HG03135 (cell line): ENCODE measurements around the gene PDCD6IP.
"Not testable (repeated sequence)": the region's sequence is repeated elsewhere in the genome, so short reads cannot be mapped to it uniquely, and the experiment has no call there.

Source experiments
- ATAC-seq: cut with Tn5 transposase; IDR thresholded peaks from one replicate; pipeline ENCODE4 v1.9.1; 2021; ENCODE audit warnings: mild to moderate bottlenecking, moderate library complexity; ENCODE audit not compliant: unreplicated experiment

PDCD6IP gene

DNA sequence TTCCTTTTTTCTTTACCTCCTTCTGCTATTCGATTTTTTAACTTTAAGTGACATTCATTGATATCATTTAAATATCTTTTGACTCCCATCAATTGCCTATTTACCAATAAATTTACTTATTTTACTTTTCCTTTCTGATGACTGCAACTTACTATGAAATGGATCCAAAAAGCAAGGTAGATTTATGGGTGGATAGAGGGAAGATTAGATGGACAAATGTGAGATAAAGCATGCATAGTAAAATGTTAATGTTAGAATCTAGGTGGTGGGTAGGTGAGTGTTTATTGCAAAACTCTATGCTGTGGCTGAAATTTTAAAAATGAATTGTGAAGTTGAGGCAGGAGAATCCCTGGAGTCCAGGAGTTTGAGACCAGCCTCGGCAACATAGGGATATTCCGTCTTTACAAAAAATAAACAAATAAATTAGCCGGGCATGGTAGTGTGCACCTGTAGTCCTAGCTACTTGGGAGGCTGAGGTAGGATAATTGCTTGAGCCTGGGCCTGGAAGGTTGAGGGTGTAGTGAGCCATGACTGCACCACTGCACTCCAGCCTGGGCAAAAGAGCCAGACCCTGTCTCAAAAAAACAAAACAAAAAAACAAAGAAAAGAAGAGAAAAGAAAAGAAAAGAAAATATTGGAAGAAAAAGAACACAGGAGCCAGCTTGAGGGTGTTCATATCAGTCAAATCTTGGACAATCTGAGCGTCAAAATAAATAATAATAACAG lies 6.1 kb upstream of the PDCD6IP start:
- ATAC-seq = no peak

DNA sequence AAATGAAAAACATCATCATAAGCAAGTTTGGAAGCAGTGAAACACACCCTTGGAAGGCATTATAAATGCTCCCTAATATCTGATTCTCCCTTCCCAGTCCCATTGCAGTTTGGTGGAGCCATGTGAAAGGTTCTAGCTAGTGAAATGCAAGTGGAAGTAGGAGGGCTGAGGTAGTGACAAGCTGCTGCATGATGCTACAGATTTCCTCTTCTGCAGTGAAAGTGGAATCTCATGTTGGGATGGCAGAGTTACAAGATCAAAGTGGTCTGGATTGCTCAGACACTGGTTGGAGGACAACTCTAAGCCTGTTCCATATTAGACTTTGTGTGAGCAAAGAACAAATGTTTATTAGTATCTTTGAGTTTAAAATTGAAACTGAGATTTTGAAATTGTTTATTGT lies 3.3 kb upstream of the PDCD6IP start:
- ATAC-seq = no peak

DNA sequence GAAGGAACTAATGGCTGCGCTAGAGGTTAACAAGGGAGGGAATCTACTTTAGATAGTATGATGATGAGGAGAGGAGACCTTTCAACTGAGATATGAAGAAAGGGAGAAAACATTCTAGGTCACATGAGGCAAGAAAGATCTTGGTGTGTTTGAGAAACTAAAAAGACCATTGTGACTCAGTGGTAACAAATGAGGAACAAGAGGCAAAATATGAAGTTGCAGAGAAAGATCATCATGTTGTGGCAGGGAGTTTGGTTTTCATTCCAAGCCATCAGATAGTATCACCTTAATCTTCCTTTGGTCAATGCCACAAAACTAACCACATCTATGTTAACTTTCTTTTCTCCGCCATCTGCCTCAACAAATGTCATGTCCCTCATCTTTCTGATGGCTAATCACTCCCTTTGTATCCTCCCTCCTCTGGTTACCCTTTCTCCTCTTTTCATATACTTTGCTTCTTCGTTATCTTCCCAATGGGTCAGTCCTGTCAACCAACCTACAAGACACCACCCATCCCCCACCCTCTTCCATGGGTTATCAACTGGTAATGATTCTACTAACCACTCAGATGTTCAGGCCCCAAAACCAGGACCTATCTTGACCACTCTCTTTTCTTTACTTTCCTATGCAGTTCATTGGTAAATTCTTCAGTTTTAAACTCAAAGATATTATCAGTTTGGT lies 2.4 kb upstream of the PDCD6IP start:
- no peak for ATAC-seq

DNA sequence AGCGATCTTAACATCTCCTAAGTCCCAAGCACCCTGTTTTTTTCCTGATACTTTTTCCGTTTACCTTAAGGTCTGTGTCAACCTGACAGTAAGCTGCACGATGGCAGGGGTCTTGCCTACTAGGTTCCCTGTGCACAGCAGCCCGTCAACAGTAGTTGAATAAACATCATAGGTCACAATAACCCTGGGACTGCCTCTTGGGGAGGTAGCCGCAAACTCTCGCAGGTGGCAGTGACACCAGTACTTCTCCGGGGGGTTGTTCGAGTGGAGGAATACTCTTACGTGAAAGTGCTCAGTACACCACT lies 365 bp upstream of the PDCD6IP start:
- ATAC-seq = peak; percentile 50

DNA sequence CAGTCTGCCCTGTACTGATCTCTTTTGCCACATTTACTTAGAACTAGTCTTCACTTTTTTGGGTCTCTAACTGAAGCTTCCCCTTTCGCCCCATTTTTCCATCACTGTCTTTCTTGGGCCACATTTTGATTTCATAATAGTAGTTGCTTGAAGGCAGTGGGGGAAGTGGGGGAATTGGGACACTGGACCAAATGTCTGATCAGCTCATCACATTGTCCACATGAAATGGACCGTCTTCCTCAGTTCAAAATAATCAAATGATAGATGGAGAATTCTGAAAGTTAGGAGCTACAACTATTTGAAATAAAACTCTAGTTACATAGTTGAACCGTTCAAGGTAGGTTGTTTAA lies 747 bp downstream of the PDCD6IP start:
- no peak for ATAC-seq

DNA sequence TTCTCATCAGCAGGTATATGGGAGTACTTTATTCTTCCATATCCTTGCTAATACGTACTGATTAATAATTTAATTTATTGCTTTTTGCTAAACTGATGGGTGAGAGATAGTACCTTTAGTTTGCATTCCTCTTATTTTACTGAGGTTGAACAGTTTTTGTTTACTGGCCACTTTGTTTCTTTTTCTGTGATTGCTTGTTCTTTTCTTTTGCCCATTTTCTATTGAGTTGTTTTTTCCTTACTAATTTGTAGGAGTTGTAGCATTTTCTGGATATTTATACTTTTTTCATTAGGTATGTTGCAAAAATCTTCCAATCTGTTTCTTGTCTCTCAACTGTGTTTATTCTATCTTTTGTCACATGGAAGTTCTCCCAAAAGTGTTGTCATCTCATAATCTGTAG lies 4.8 kb downstream of the PDCD6IP start:
- ATAC-seq = no peak

DNA sequence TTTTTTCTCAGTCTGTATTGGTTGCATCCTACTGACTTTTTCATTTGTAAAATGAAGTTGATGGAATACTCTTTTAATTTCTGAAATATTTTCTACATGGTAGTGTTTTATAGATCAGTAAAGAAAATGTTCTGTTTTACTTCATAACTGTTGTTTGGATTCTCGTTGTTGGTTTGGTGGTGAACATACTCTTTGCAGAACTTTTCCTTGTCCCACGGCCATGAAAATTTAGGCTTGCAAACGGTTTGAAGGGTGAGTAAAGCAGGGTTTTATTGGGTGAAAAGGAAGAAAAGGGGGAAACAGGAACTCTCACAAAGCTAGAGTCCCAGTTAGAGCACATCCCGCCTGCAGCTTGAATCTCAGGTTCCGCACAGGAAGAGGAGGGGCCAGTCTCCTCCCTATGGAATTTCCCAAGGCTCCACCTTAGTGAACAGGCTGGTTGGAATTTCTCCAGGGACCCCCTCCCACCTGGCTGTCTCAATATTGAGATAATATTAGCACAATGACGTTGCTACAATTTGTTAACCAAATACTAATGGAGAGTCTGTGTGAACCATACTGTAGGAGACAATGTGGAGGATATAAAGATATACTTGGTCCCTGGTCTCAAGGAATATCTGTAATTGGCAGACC lies 5.6 kb downstream of the PDCD6IP start:
- no peak for ATAC-seq

DNA sequence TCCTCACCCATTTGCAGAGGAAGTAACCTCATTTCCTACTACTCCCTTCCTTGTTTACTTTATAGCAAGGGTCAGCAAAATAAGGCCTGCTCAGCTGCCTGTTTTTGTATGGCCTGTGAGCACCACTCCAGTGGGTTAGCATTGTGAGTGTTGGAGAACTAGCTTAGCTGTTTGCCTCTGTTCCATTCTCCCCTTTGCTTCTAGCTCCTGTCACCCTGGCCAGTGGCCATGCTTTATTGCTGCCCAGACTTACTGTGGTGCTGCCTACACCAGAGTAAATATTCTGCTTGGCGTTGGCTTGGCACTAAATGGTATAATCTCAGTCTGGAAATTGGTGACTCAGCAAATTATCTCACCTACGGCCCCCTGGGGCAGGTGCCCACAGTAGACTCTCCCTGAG lies 8.8 kb downstream of the PDCD6IP start:
- no peak for ATAC-seq

DNA sequence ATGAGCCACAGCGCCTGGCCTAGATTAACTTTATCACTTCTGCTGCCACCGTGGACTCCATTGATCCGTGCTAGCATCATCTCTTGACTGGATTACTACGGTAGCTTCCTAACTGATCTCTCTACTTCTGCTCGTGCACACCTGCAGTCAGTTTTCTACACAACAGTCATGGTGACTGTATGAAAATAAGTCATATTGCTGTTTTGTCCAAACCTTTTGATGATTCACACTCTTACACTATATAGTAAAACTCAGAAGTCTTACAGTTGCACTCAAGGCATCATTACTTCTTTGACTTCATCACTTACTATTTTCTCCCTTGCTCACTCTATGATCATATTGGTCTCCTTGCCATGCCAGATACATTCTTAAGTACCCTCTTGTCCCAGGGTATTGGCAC lies 10.1 kb downstream of the PDCD6IP start:
- ATAC-seq = no peak

DNA sequence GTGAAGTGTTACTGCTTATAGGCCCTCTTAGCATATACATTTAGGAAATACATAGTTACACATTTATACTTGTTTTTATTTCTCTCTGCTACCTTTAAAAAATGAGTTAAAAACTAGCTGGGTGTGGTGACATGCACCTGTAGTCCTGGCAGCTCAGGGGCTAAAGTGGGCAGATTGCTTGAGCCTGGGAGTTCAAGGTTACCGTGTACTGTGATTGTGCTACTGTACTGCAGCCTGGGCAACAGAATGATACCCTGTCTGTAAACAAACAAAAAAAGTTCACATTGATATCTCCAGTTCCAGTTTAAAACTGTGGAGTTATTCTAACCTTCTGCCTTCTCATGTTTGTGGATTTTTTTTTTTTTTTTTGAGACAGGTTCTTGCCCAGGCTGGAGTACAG lies 12.1 kb downstream of the PDCD6IP start:
- ATAC-seq = no peak

DNA sequence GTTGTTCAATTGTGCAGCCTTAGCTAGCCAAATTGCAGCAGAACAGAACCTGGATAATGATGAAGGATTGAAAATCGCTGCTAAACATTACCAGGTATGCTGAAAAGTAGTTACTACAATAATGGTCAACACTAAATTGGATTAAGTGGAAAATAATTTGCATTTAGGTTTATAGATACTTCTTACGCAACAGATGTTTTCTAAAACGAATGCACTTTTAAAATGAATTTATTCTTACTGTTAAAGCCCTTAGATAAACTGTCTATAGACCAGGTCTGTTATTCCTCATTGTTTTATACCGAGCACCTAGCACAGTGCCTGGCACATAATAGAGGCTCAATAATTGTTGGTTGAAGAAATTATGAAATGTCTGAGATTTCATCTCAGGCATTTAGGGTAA lies 23.6 kb downstream of the PDCD6IP start:
- no peak for ATAC-seq

DNA sequence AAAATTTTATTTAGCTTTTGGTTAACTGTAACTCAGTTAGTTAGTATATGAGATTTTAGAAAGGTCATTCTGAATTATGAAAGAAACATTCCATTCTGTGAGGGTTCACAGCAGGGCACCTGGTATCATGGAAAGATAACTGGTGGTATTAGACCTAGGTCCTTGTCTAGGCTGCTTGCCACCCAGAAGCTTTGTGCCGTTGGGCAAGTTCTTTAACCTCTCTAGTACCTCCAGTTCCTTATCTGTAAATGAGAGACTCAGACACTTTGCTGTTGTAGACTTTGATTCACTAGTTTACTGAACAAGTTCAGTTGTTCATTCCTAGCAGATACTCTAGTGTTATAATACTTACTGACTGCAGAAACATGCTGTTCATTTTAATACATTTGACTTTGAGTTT lies 25.4 kb downstream of the PDCD6IP start:
- no peak for ATAC-seq

DNA sequence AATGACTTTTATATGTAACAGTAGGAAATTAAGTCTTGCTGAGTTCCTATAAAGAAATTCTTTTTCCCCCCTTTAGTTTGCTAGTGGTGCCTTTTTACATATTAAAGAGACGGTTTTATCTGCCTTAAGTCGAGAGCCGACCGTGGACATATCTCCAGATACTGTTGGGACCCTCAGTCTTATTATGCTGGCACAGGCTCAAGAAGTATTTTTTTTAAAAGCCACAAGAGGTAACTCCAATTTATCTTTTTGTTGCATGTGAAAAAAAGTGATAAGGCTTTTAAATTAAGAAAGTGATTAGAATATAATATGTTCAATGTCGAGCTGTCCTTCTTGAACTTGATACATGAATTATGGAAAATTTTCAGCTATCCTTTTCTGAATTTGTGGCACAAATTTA lies 26.7 kb downstream of the PDCD6IP start:
- ATAC-seq = no peak

DNA sequence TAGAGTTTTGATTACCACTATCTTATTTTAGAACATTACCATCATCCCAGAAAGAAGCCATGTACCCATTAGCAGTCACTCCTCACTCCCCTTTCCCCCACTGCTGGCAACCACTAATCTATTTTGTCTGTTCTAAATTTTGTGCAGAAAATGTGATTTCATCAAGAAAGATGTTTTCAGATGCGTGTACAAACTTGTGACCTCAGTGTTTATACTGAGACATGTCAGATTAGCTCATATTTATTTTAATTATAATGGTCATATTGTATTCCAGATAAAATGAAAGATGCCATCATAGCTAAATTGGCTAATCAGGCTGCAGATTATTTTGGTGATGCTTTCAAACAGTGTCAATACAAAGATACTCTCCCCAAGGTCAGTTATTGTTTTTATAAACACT lies 27.8 kb downstream of the PDCD6IP start:
- no peak for ATAC-seq

DNA sequence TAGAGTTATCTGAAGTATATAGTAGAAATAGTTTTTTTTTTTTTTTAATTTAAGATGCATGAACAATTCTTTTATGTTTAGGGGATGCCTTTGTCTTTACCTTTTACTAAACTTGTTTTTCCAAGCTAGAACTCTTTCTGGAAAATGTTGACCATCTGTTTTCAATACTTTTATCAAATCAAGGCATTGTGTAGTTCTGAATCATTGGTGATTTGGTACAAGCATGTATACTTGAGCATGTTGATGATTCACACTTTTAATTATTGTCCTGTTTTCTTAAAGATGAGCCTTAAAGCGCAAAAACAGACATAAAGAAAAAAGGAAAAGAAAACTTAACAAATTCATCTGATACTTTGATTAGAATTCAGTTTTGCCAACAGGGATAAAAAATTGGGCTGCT lies 28.3 kb downstream of the PDCD6IP start:
- ATAC-seq = no peak

DNA sequence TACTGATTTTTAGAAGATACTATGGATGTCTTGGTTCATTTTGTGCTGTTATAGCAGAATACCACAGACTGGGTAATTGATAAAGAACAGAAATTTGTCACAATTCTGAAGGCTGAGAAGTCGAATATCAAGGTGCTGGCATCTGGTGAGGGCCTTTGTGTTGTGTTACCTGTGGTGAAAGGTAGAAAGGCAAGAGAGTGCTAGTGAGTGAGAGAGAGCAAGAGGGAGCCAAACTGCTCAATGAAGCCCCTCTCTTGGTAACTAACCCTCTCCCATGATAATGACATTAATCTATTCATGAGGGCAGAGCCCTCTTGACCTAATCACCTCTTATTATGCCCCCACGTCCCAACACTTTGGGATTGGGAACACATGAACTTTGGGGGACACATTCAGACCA lies 31.3 kb downstream of the PDCD6IP start:
- no peak for ATAC-seq

DNA sequence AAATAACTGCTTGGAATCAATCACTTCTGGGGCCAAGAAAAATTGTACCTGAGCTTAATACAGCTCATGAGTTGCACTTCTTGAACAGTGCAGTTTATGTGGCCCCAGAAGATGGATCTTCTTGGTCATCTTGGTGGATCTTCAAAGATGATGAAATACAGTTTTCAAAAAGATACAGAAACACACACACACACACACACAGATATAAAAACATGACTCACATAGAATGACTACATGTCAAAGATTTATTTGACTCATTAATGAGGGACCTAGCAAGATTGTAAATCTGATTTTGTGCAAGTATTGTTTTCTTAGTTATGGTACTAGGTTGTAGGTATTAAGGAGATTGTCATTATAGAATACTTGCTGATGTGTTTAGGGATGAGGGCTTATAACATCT lies 32.6 kb downstream of the PDCD6IP start:
- ATAC-seq = no peak

DNA sequence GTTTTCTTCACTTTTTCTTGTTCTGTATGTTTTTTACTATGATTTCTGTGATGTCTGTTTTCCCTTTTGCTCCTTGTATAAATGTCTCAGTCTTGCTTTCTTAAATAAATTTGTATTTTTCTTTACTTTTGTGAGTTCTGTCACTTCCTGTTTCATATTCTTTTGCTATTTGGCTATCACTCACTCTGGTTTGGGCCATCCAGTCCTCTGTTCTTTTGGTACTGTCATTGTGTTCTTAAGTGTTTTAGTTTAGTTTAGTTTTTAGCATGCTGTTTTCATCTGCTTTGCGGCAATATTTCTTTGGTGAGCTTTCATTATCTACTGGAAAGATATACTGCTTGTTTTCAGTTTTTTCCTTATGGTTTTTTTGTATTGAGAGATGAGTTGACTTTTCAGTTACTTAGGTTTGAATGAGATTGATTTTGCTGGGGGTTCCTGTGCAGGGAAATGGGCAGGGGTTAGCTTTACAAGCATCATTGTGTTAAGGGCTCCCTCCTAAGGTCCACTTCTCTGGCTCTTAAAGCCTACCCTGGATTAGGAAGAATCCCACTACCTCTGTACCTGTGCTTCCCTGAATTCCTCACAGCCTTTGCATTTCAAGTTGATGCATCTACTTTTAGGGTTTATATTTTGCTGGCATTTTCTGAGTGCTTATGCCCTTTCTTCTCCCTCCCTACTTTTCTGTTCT lies 35.1 kb downstream of the PDCD6IP start:
- ATAC-seq = no peak

DNA sequence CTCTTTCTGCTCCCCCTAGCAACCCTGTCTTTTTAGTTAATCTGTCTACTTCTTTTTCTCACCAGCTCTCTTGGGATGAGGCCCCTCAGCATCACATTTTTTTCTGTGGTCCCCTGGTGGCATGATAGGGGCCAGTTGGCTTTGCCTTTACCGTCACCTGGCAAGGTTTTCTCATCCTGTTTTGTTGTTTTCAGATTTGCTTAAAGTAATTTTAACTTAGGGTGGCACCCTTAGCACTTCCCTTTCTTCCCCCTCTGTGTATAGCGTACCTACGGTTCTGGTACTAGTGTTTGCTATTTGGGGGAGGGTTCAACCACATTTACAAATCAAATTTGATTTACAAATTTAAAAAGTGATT lies 35.6 kb downstream of the PDCD6IP start:
- ATAC-seq = no peak

DNA sequence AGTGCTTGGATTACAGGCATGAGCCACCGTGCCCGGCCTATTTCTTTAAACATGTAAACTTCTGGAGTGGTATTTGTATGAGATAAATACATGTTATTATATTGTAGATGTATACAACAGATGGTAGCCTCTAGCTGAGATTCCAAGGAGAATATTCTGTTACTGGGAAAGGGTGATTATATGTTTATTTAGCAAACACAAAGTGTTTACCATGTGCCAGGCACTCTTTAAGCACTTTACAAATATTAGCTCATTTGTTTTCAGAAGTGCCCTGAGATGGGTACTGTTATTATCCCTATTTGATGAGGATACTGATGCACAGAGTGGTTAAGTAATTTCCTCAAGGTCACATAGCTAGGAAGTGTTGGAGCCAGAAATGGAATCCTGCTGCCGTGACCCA lies 38.8 kb downstream of the PDCD6IP start:
- ATAC-seq = not testable (repeated sequence)

DNA sequence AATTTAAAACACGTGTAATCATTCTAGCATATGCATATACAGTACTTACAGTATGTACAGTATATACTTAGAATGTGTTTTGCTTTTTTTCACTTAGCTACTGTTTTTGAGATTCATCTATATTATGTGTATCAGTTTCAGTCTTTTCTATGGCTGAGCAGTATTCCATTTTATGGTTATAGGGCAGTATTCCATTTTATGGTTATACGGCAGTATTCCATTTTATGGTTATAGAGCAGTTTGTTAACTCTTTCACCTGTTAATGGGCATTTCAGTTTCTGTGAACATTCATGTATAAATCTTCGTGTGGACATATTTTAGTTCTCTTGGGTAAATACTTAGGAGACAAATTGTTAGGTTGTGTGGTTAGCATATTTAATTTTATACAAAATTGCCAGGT lies 40.9 kb downstream of the PDCD6IP start:
- no peak for ATAC-seq

DNA sequence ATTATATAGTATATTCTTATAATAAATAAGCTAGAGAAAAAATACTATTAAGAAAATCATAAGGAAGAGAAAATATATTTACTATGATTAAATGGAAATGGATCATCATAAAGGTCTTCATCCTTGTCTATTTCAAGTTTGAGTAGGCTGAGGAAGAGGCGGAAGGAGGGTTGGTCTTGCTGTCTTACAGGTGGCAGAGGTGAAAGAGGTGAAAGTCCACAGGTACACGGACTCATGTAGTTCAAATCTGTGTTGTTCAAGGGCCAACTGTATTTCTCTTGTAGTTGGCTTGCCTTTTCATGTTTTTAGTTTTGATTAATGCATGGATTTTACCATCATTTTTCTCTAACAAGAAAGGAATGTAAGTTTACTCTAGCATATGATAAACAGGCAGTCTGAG lies 41.7 kb downstream of the PDCD6IP start:
- ATAC-seq = no peak
